ENCODE results near the gene REEP3.
"Not testable (repeated sequence)": the region's sequence is repeated elsewhere in the genome, so short reads cannot be mapped to it uniquely, and the experiment has no call there.

Gene REEP3

DNA sequence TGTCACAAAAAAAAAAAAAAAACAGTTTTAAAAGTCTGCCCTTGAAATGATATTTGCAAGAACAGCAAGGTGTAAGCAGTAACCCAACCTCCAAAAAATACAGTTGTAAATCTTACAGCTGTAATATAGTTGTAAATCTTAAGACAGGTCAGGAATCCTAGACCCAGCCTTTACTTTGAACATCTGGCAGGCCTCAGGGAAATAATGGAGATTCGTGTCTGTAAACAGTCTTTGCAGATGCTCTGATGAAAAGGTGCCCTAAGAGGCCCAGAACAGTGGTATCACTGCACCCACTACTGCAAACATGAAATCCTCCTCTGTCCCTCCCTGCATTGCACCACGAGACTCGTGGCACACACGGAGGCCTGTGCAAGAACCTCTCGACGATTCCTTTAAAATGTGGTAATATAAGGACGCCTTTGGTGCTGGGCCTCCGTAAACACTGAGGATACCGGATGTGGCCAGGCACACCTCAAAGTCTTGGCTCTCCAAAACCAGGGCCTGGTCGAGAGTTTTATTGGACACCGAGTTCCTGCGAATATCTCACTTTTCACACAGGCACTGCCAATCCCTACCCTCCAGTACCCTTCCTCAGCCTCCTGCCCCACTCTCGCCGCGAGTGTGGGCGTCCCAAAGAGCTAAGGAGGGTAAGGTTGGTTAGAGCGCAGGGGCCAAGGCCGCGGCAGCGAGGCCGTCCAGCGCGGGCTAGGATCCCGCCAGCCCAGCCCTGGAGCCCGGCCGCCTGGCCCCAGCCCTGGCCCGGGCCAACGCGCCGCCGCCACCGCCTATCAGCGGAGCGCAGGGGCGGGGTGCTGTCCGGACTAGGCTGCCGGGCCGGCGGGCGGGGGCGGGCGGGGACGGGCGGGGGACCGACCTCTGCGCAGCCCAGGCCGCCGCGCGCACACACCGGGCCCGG, at the start of gene REEP3:
Gene REEP3, plus strand, starts transcription at position 902 of the 916 bp plus-strand sequence. CDS start 145 bp downstream, outside the sequence.
- DNase-seq, result peak; percentile 67

GRCh38 chr10:63474488-63474887, 46.7 kb upstream of the REEP3 start:
- DNase-seq, result no peak

DNA sequence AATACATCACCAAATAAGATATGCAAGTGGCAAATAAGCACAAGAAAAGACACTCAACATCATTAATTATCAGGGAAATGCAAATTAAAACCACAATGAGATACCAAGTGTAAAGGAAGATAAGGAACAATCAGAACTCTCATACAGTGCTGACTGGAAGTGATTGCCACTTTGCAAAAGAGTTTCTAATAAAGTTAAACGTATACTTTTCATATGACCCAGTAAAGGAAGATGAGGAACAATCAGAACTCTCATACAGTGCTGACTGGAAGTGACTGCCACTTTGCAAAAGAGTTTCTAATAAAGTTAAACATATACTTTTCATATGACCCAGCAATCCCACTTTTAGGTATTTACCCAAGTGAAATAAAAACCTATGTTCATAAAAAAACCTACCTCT, 43.3 kb upstream of the REEP3 start:
- DNase-seq, result no peak

DNA sequence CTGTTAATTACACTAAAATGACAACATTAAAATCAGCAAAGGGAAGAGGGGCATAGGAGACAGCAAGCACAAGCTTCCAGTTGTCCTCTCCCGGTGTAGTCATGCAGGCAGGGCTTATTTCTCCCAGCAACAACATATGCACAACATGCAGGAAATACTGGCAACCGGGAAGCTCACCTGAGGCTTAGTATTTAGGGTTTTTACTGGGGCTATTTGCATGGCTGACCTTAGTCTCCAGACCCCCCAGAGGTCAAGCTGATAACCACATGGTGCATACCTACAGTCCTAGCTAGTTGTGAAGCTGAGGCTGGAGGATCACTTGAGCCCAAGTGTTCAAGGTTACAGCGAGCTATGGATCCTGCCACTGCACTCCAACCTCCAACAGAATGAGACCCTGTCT, 42.6 kb upstream of the REEP3 start:
- DNase-seq, result no peak

- no peak for DNase-seq
Measured at GRCh38 chr10:63480237-63480636, 41.0 kb upstream of the REEP3 start.

GRCh38 chr10:63481815-63482421, 39.3 kb upstream of the REEP3 start:
- DNase-seq, result no peak

DNA sequence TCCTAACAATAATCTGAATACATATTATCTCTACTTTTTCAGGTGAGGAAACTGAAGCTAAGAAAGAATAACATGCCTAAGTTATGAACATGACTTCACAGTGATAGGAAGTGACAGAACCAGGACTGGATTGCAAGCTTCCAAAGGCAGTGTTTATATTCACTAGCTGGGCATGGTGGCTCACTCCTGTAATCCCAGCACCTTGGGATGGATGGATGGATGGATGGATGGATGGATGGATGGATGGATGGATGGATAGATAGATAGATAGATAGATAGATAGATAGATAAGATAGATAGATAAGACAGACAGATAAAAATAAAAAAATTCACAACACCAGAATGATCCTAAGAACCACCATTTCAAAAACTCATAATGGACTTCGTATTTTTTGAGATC, 37.2 kb upstream of the REEP3 start:
- DNase-seq, result no peak

GRCh38 chr10:63487990-63488389, 33.2 kb upstream of the REEP3 start:
- DNase-seq, result no peak

- DNase-seq, result no peak
Measured at GRCh38 chr10:63489838-63490237, 31.4 kb upstream of the REEP3 start.

DNA sequence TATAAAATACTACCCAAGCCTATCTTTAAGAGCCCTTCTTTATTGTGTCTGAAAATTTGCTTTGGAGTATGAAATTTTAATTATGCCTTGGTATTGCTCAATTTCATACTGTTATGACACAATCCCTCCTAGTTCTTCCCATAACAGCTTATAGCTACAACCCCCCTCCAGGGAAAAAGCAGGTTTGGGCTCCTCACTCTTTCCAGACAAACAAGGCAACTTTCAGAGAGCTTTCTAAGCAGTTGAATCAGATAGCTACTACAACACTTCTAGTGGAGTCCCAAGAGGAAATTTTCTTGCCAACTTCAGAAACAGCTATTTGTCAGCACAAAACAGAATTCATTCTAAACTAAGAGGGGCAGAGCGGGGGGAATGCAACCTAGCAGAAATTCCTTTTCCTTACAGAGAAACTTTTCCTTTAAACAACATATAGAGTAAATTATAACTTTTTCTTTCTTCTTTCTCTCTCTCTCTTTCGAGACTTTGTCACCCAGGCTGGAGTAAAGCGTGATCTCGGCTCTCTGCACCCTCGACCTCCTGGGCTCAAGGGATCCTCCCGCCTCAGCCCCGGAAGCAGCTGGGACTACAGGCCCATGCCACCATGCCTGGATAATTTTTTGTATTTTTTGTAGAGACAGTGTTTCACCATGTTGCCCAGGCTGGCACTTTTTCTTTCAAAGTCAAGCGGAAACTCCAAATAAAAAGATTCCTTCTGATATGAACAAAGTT, 29.4 kb upstream of the REEP3 start:
- peak; percentile 51 for DNase-seq

- DNase-seq, result not testable (repeated sequence)
Measured at GRCh38 chr10:63492317-63492690, 28.9 kb upstream of the REEP3 start.

- DNase-seq, result no peak
Measured at GRCh38 chr10:63493004-63493403, 28.2 kb upstream of the REEP3 start.

DNA sequence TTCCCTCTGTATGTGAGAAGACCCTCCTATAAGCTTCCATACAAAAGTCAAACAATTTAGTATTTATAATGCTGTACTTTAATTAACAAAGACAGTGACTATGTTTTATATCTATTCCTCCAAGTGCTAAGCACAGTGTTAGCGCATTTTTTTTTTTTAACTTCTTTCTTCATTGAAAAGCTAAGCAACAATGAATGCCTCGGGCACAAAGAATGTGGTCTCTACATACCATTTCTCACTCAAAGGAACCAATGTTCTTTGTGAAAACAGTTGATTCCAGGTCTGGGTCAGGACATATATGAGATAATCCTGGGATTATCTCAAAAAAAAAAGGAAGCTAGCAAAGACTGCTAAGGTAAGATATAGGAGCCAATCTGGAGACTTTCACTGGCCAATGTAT, 26.2 kb upstream of the REEP3 start:
- DNase-seq, result no peak

GRCh38 chr10:63496561-63496960, 24.6 kb upstream of the REEP3 start:
- no peak for DNase-seq

GRCh38 chr10:63497321-63497720, 23.9 kb upstream of the REEP3 start:
- DNase-seq, result no peak

DNA sequence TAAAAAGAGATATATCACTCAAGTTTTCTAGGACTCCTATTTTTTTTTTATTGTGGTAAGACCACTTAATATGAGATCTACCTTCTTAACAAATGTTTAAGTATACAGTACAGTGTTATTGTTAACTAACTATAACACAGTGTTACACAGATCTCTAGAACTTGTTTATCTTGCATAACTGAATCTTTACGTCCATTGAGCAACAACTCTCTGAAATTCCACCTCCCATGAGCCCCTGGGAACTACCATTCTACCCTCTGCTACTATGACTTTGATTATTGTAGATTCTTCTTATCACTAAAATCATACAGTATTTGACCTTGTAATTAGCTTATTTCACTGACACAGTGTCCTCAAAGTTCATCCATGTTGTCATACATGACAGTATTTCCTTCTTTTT, 22.5 kb upstream of the REEP3 start:
- no peak for DNase-seq

GRCh38 chr10:63500551-63500950, 20.6 kb upstream of the REEP3 start:
- not testable (repeated sequence) for DNase-seq

DNA sequence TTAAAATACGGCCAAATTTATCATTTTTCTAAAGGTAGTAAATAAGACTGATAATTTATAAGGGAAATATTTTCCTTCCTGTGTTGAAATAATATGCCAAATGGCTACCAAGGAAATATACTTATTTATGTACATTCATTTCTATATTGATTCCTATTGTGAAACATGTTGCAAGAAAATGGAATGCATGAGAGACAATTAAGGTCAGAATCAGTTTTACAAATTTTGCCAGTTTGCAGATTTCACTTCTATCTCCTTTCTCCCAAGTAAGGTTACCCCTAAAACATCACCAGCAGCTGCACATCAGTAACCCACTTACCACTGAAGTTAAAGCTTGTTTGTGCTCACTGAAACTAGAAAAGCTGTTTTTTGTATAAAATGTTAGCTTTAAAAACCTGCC, 19.2 kb upstream of the REEP3 start:
- no peak for DNase-seq

GRCh38 chr10:63502832-63503231, 18.4 kb upstream of the REEP3 start:
- DNase-seq, result no peak

- DNase-seq, result no peak
Measured at GRCh38 chr10:63503395-63503794, 17.8 kb upstream of the REEP3 start.

GRCh38 chr10:63504145-63504881, 16.9 kb upstream of the REEP3 start:
- no peak for DNase-seq

GRCh38 chr10:63505562-63505961, 15.6 kb upstream of the REEP3 start:
- no peak for DNase-seq

GRCh38 chr10:63506554-63506953, 14.6 kb upstream of the REEP3 start:
- no peak for DNase-seq

All from femur (tissue), 1 donor.